IPS DF 19.7 (cell line): Measurements from ENCODE around the gene ZNF618.

Experiments
- DNase-seq: peaks from one replicate; pipeline ENCODE4 v3.0.0-alpha.2; 2013; ENCODE audit warnings: low read depth, low spot score

ZNF618 gene

DNA sequence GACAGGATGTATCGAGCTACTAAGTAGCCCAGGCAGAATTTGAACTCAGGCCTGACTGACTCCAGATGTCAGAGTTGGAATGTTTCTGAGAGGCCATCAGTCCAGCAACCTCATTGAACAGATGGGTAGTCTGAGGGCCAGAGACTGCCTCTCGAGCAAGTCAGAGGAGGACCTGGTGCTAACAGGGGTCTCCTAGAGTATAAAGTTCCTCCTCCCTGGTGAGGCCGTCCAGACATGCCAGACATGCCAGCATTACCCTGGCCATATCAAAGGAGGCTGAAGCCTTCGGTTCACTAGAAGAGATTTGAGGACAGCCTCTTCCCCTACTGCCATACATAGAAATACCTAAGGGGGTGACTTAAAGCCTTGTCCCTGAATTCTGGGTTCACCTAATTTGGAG is 81.2 kb downstream of the ZNF618 start:
- no peak for DNase-seq

DNA sequence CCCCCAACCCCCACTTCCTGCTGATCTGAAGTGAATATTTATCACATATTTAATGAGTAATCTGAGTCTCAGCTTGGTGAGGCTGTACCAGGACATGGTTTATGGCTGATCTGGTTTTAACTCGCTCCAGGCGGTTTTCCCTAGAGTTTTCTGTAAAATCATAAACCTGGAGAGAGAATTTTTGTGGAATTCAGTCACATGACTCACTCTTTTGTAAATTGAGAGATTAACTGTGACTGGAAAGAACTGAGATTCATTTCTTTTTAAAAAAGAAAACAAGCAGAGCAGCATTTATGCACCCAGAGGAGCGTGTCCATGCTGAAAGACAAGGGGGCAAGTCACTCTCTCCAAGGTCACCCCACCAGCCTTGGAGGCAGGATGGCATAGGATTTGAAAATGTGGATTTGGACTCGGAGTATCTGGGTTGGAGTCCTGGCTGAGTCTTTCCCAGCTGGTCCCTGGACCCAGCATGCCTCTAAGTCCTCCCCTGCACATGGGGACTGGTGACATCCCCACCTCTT is 81.8 kb downstream of the ZNF618 start:
- DNase-seq = no peak

DNA sequence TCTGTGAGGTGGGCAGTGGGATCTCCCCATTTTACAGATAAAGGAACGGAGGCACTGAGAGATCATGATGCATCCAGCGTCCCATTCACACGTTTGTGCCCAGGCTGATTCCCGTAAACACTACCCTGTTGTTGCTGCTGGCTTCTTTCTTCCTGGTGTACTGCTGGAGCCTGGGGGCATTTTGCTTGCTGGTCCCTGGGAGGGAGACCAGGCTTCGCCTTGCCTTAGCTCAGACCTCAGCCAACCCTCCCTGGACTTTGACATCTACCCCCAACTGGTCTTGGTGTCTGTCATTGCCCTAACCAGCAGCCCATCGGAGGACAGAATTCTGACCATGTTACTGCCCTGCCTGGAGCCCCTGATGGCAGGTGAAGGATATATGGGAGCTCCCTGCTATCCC is 82.4 kb downstream of the ZNF618 start:
- no peak for DNase-seq

DNA sequence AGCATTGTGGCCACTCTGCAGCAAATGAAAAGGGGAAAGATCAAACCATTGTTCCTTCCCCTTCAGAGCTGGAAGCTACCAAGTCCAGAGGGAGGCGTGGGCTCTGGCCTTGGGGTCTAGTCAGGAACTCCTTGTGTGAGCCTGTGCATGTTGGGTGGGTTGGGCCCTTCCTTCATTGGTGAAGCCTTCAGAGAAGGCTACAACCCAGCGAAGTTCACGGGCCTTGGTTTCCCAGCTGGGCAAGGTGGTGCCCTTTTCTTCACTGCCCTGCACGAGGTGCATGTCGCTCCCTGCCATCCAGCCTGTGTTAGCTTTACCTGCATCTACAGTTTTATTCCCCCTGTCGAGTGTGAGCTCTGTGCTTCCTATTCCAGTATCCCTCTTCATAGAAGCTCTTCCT is 84.7 kb downstream of the ZNF618 start:
- DNase-seq = no peak

DNA sequence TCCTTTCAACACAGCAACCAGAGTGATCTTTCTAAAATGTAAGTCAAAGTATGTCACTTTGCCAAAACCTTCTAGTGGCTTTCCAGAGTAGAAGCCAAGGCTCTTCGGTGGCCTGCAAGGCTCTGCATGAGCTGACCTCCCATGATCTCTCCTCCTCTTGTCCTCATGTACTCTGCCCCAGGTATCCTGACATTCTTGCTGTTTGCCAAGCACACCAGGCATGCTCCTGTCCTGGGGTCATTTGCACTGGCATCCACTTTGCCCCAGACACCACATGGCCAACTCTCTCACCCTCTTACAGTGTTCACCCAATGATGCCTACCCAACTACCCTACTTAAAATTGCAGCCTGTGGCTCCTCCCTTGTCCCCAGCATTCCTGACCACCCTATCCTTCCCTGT is 86.3 kb downstream of the ZNF618 start:
- no peak for DNase-seq

DNA sequence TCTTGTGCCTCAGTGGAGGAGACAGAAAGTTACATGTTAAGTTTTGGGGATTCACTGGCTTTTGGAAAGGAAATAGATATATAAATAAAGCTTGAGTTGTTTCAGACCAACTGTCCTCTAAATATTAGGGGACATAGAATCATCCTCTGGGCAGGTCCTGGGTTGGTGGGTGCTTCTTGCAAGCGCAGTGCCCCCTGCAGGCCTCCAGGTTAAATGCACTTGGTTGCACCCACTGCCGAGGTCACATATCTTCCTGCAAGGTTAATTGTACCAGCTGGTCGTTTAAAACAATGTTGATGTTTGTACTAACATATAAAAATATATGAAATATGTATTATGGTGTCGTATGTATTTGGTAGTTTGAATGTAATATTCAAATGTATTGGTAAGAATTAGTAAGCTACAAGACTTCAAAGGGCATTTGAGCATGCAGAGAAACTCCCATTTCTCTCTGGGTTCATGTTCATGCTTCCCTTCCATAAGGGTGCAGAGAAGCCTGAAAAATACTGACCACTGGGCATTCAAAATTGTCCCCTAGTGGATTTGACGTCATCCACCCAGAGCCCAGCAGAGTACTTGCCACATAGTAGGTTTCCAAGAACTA is 87.0 kb downstream of the ZNF618 start:
- no peak for DNase-seq

DNA sequence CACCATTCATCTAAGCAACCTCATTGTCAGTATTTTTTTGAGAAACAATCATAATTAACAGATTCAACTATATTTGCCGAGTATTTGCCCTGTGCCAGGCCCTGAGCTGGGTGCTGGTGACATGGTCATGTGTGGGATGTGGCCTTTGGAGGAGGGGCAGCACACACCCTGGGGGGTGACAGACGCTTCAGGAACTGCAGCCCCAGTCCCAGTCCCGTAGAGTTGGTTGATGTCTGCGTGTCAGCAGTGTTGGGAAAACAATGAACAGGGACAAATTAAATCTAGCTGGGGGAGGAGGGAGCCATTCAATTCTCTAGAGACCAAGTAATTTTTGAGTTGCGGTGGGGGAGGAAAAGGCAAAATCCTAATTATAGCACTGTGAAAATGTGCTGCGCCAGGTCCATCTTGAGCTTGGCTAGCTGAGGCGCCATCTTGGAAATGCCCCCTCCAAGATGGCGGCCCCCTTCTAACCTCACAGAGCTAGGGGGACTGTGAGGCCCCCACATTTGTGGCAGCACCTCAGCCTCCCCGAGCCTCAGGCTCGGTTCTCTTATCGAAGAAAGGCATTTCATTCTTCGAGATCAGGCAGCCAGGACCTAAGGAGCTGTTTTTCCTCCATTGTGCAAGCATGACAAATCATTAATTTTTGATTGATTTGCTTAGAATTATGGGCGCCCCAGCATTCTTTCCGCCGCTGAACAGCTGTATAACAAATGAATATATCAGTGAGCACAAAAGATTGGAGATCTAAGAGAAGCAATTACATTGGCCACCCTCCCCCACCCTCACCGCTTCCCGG is 87.8 kb downstream of the ZNF618 start:
- no peak for DNase-seq

DNA sequence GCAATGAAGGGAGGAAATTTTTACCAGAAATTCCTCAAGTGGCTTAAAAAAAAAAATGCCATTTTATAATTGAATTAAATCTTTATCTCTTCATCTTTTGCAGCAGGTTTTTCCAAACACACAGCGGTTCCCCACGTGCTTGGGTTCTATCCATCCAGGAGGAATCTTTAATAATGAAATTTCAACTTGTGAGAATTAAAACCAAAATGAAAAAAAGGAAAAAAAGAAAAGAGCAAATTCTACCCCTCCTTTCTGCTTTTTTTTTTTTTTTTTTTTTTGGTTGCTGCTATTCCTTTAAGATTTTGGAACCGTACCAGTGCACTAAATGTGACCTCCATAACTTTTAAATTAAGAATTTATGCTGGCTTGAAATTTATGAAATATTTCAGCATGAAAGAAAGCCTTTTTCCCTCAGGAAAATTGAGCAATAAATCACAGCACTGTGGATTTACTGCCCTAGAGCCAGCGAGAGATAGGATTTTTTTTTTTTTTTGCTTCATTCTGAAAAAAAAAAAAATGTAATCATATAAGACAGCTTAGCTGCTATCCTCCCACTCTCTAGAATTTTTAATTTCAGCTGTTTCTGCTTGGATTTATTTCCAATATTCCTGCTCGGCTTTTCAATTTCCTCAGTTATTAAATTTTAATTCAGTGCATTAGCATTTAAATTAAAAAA is 88.5 kb downstream of the ZNF618 start:
- no peak for DNase-seq

DNA sequence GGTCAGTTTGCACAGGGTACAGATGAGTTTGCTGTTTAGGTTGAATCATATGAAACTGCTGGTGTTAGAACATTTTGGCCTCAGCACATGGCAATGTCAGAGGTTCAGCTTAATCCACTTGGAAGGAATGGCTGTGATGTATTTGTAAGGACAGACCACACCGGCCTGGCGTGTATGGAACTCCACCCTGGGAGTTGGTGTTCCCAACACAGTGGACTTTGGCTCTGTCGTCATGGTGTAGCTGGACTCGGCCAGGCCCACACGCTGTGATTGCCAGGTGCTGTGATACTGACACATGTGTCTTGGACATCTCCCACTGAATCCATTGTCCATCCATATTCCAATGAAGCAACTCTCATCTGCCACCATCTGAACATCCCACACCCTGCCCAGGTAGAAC is 90.3 kb downstream of the ZNF618 start:
- no peak for DNase-seq

DNA sequence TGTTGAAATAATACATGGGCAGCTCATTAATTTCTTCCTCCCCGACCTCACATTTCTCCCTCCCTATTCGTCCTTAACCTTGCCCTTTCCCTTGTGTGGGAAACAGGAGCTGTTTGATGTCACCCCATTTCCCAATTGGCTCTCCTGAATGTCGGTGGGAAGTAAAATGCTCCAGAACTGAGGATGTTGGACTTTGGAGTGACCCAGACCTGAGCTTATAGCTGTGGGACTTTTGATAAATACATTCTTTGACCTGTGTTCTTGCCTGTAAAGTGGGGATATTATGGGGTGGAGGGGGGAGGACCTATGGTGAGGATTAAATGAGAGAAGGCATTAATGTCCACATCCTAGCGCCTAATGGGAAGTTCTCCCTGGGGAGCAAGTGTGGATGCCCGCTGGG is 91.3 kb downstream of the ZNF618 start:
- no peak for DNase-seq

DNA sequence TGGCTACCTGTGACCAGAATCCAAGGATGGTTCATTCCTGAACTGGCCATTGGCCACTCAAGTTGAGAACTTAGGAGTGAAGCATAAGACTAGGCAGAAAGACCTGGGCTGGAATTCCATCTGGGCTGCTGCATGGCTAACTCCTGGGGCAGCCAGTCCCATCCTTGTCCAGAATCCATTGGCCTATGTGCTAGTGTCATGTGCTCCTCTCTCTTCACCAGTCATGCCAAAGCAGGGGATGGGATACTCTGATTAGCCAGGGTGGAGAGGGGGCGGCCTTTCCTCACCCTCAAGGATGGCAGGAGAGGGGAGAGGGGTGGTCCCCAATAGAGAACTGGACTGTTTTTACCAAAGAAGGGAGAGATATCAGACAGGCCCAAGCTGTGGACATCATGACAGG is 93.2 kb downstream of the ZNF618 start:
- DNase-seq = no peak

DNA sequence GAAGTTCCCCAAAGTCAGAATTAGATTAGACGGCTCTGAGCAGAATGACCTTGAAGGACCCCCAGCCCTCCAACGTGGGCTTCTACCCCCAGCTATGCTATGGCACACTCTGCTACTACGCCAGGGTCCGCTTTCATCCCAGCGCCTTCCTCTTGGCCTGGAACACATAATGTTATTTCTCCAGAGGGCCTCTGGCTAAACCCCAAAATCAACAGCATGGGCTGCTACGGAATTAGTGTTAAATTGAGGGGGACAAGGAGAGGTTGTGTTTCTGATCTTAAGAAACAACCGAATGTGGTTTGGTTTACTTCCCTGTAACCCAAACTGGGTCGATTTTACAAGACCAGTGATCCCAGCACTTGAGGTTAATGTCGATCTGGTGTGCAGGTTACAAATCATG is 97.1 kb downstream of the ZNF618 start:
- no peak for DNase-seq

DNA sequence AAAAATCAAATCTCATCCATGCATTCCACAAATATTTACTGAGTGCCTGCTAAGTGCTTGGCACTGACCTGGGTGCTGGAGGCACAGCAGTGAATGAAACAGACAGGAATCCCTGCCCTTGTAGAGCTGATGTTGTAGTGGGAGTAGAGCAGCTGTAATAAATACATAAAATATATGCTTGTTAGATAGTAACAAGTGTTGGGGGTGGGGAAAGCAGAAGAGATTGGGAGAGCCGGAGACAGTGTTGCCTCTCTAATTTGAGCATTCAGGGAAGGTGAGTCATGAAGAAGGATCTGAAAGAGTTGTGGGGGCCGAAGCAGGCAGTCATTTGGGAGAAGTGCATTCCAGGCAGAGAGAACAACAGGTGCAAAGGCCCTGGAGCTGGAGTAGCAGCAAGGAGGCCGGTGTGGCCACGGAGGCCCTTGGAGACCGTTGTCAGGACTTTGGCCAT is 97.9 kb downstream of the ZNF618 start:
- DNase-seq = no peak

DNA sequence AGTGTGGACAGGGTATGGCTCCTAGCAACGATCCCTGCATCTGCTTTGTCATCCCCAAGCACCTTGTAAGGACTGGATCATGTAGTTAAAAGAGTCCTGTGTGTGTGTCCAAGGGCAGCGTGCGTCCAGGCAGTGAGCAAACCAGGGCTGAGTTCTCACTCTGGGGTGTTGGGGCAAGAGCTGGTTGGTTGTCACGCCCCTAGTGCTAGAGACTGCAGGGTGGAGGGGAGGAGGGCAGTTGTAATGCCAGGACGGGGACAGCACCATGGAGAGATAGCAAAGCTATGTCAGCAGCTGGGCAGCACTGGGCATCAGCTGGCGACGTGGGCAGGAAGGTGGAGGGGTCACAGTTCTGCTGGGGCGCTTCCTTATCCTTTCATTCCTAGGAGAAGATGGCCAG is 100.8 kb downstream of the ZNF618 start:
- no peak for DNase-seq

DNA sequence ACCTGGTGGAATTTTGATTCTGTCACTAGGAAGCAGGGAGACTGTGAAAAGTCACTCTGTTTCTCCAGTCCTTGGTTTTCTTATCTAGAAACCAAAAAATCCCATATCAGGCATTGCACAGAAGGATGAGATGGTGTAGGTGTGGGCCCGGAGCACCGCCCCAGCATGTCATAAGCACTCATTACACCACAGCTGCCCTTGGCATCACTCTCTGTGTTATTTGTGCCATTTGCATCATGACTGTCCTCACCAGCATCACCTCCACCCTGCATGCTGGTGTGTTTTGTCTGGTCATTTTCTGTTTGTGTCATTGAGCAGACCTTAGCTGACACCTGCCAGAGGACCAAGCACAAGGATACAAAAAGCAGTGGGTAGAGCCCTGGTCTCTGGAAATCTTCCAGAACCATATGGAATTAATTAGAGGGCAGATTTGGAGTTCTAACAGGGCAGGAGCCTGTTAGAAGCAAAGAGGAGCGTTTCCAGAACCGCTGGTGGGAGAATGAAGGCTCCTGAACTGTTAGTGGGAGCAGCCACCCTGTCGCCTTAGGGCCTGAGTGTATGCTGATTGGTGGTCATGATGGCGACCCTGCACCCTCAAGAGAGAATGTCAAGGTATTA is 102.7 kb downstream of the ZNF618 start:
- DNase-seq = no peak

DNA sequence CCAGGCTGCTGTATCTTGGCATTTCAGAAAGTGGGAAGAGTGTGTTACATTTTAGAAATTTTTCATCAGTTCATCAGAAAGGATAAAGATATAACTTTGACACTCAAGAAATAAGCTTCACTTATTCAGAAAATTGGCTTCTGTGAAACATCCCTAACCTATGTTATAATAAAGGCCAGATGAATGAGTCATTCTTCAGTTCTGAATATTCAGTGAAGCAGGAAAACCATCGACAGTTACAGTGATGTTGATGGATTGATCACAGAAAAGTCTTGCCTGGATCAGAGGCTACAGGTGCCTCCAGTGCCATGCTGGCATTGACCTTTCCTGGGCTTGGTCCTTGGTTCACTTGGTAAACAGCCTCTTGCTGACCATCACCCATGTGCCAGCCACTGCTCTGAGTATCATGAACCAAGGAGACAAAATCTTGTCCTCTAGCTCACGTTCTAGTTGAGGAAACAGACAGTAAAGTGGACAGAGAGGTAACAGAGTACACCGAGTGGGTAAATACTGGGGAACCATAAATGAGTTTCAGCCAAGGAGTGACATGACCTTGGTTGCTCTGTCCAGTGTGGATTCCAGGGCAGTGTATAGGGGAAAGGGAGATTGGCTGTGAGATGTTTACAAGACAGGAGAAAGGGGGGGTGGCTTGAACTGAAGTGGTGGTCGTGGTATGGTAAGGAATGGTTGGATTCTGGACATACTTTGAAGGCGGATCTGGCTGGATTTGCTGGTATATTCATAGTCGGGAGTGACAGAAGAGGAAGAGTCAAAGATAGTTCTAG is 103.4 kb downstream of the ZNF618 start:
- no peak for DNase-seq

DNA sequence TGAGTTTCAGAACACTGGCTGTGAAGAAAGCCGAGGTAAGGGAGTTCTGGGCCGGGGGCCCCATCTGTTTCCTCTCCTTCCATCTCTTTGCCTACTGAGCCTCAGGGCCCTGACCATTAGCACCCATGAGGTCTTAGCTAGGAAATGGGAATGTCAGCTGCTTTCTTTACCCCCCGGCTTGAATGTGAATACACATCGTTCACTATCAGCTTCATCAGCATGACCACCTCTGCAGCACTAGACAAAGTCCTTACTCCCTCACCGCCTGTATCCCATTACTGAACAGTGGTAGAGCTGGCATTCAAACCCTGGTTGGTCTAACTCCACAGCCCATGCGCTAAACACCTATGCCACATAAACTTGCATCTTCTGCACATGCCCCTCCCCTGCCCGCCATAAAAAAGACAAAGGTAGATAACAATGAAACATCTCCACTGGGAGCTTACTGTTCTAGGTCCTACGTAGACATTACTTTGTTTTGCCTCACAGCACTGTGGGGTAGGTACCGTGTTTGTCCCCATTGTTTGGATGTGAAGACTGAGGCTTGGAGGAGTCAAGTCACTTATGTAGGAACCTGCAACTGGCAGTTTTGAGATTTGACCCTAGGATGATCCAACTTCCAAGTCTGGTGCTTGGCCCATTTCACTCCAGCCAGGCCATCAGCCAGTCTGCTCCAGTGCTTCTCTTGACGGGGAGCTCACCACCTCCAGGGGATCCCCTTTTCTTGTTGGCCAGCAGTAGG is 108.7 kb downstream of the ZNF618 start:
- DNase-seq = no peak

DNA sequence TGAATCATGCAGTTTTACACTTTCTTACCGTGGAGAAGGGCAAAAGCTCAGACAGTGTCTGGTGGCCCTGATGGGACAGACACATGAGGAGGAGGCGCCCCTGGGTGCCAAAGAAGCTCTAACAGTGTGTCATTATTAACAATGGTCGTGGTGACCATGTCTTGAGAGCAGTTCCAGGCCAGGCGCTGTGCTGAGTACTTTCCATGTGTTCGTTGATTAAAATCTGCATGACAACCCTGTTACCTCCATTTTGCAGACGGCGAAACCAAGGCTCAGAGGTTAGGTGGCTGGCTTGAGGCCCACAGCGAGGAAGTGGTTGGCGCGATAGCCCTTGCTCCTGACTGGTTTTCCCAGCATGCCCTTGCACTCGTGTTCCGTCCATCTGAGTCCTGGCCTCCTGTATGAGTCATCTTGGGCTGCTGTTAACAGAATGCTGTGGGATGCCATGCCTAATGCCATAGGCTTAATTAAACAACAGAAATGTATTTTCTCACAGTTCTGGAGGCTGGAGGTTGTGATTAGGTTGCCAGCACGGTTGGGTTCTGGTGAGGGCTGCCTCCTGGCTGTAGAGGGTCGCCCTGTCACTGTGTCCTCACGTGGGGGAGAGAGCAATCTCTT is 110.0 kb downstream of the ZNF618 start:
- DNase-seq = no peak

DNA sequence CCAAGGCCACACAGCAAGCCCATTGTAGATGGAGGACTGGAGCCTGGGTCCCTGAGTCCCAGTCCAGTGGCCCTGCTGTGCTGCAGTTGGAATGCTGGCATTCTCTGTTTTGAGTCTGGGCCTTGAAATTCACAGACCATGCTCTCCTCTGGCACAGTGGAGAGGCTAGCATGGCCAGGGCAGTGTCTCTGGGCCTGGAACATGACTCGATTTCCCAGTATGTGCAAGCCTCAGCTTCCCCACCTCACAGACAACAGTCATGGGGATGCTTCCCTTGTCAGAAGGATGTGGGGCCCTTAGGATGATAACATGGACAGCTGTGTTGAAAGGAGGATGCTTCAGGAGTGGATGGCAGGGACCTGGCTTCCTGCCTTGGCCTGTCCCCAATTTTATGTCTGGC is 110.8 kb downstream of the ZNF618 start:
- DNase-seq = no peak

DNA sequence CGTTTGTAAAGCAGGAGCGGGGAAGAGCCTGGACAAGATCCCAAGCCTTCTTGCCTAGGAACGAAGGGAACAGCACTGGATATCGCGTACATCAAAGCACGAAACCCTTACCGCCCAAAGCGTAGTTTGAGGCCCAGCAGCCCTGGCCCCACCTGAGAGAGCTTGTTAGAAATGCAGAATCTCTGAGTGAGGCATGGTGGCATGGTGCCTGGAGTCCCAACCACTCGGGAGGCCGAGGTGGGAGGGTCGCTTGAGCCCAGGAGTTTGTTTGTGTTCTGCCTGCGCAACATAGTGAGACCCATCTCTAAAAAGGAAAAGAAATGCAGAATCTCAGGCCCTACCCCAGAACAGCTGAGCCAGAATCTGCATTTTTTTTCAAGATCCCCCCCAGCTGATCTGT is 111.4 kb downstream of the ZNF618 start:
- no peak for DNase-seq
